HepG2 (cell line): ENCODE data around the gene RASA3. TPM values are rescaled to one million over a fixed set of nuclear protein-coding genes. Genes with fewer than 3 reads are reported as not detected.

Experiments
- ATAC-seq: fragments of 200-7000 bp; cut with Tn5 transposase; 3 replicates; pipeline ENCODE4 v1.9.1; 2020; ENCODE audit warnings: mild to moderate bottlenecking, moderate library complexity
- BruUV-seq: library from RNA; stranded (reverse); fragments of 400-500 nt; replicated peaks from 2 replicates; lab custom pipeline; 2021; lab: Mats Ljungman, UMichigan
- CTCF ChIA-PET: fragments of 300-600 bp; formaldehyde crosslinking; extraction: SDS; loops from one replicate; lab custom pipeline; 2021; ENCODE audit warnings: low total read pairs, inconsistent platforms, low intra/inter-chr PET ratio; lab: Yijun Ruan, JAX
- POLR2A ChIA-PET: fragments of 350-600 bp; sonication (Branson Sonifier 250); formaldehyde crosslinking; loops from one replicate; lab custom pipeline; 2020; ENCODE audit warnings: antibody characterized with exemption, inconsistent platforms; lab: Yijun Ruan, JAX
- DNase-seq: peaks from one replicate; pipeline ENCODE4 v3.0.0-alpha.2; 2015; ENCODE audit warnings: low spot score
- FAIRE-seq: peaks from 3 replicates; lab custom pipeline; 2011; peaks lifted over from hg19 to GRCh38; lab: Jason Lieb, UNC
- H2AFZ ChIP-seq: one replicate; pipeline ENCODE4 v1.6.1; 2011; ENCODE audit warnings: low read length, inconsistent platforms
- H3K27ac ChIP-seq: fragments of 300-600 bp; 3 replicates; pipeline ENCODE4 v1.8.0; 2011; ENCODE audit warnings: mixed run types, mild to moderate bottlenecking, mixed read lengths, low read length, inconsistent platforms; ENCODE audit not compliant: insufficient read depth; ENCODE audit errors: extremely low read length
- H3K27me3 ChIP-seq, 2 experiments: fragments of 200-600 bp in 1 of 2; 2 replicates in 1 of 2; 3 replicates in 1 of 2; pipeline versions ENCODE4 v1.6.0 to v1.8.0; 2011; ENCODE audit warnings: low read length in 2 of 2, mild to moderate bottlenecking in 2 of 2, moderate library complexity in 2 of 2, inconsistent platforms in 1 of 2; ENCODE audit not compliant: insufficient read depth in 2 of 2, control insufficient read depth in 1 of 2
- H3K36me3 ChIP-seq, 2 experiments: fragments of 200-600 bp in 1 of 2; replicated peaks in 1 of 2; 2 replicates in 1 of 2; 3 replicates in 1 of 2; pipeline versions ENCODE4 v1.5.1 to v1.8.0; 2011; ENCODE audit warnings: low read length in 2 of 2, inconsistent platforms in 1 of 2; ENCODE audit not compliant: insufficient read depth in 2 of 2, control insufficient read depth in 1 of 2
- H3K4me1 ChIP-seq: 2 replicates; pipeline ENCODE4 v1.5.1; 2012; ENCODE audit warnings: low read length, inconsistent platforms; ENCODE audit not compliant: insufficient read depth
- H3K4me2 ChIP-seq: 2 replicates; pipeline ENCODE4 v1.6.0; 2011; ENCODE audit warnings: low read depth, low read length, inconsistent platforms
- H3K4me3 ChIP-seq, 3 experiments: fragments of 200-600 bp in 1 of 3; sonication (generic), shearing (Covaris generic) in 1 of 3; replicated peaks in 1 of 3; 2 replicates each; pipeline ENCODE4 v1.5.1; 2011 to 2016; ENCODE audit warnings: low read length in 3 of 3, inconsistent platforms in 2 of 3, low read depth in 2 of 3, mild to moderate bottlenecking in 2 of 3, control low read depth in 1 of 3, mixed read lengths in 1 of 3; ENCODE audit not compliant: insufficient read depth in 1 of 3
- H3K79me2 ChIP-seq: one replicate; pipeline ENCODE4 v1.6.1; 2011; ENCODE audit warnings: low read length, inconsistent platforms; ENCODE audit not compliant: insufficient read depth
- H3K9ac ChIP-seq: 2 replicates; pipeline ENCODE4 v1.6.0; 2011; ENCODE audit warnings: mild to moderate bottlenecking, low read depth, low read length, inconsistent platforms; ENCODE audit not compliant: insufficient read depth
- H3K9me3 ChIP-seq: 2 replicates; pipeline ENCODE4 v1.5.1; 2012; ENCODE audit warnings: mild to moderate bottlenecking, low read length
- H4K20me1 ChIP-seq: 2 replicates; pipeline ENCODE4 v1.6.0; 2011; ENCODE audit warnings: inconsistent platforms, mild to moderate bottlenecking, low read length, moderate library complexity; ENCODE audit not compliant: insufficient read depth
- LCORL ChIP-seq, 2 experiments: fragments of 450-650 bp in 1 of 2; sonication (generic) in 1 of 2; formaldehyde crosslinking in 1 of 2; IDR thresholded peaks; 2 replicates each; pipeline versions ENCODE4 v1.5.0 to v1.6.1; 2017 to 2020; ENCODE audit warnings: antibody characterized with exemption in 1 of 2, missing genetic modification reagents in 1 of 2
- SOX13 ChIP-seq, 3 experiments: fragments of 450-650 bp in 1 of 3; sonication (generic) in 1 of 3; formaldehyde crosslinking in 1 of 3; IDR thresholded peaks in 2 of 3; conservative IDR thresholded peaks in 1 of 3; 2 replicates each; pipeline versions ENCODE4 v1.5.0 to v1.6.1; 2016 to 2020; ENCODE audit warnings: antibody characterized with exemption in 1 of 3, mild to moderate bottlenecking in 1 of 3, missing compliant biosample characterization in 1 of 3, missing genetic modification reagents in 1 of 3, moderate library complexity in 1 of 3
- ZFP62 ChIP-seq: sonication (generic); formaldehyde crosslinking; IDR thresholded peaks from 2 replicates; pipeline ENCODE4 v1.4.0; 2020; ENCODE audit warnings: missing genetic modification reagents
- ZNF724P ChIP-seq: sonication (generic); formaldehyde crosslinking; IDR thresholded peaks from 2 replicates; pipeline ENCODE4 v1.8.0; 2022; ENCODE audit warnings: missing genetic modification reagents, borderline replicate concordance
- ZSCAN29 ChIP-seq: sonication (generic); formaldehyde crosslinking; conservative IDR thresholded peaks from 2 replicates; pipeline ENCODE4 v1.4.0; 2020; ENCODE audit warnings: mild to moderate bottlenecking, missing genetic modification reagents
- WGBS: methylation state at CpG from one replicate; pipeline ENCODE4 v1.1.6; 2017; ENCODE audit warnings: low lambda C conversion rate; 5-methylcytosine and 5-hydroxymethylcytosine counted together
- in situ Hi-C: cut with HindIII; loops from 2 replicates; pipeline ENCODE4 v1.10.0; 2017; ENCODE audit warnings: low pct_unique_long_range_greater_than_20kb; ENCODE audit not compliant: extremely low pct_ligation_motif_present
- intact Hi-C: fragments of 100-400 bp; cut with micrococcal nuclease; formaldehyde crosslinking; loops from one replicate; pipeline ENCODE4 v1.10.0; 2022; ENCODE audit not compliant: unreplicated experiment
- polyA plus RNA-seq, 8 experiments: library from polyadenylated mRNA; depleted of rRNA in 3 of 8; stranded (reverse) in 7 of 8; unstranded in 1 of 8; fragments of >200 nt; fragmentation: Illumina TruSeq in 4 of 8; extraction: Trizol in 4 of 8; gene quantifications; 2 replicates each; pipeline versions ENCODE4 v1.2.1 to v1.2.3, GENCODE V29; 2011 to 2016; ENCODE audit warnings: low read depth in 4 of 8, missing spikeins in 1 of 8, mixed read lengths in 1 of 8; ENCODE audit not compliant: insufficient read depth in 1 of 8
- total RNA-seq, 5 experiments: library from RNA; depleted of rRNA; stranded (reverse); fragments of >200 nt; fragmentation: Illumina TruSeq; extraction: Trizol; gene quantifications; 2 replicates each; pipeline ENCODE4 v1.2.3, GENCODE V29; 2016; ENCODE audit warnings: low read depth in 1 of 5
- TF ChIP-seq, protein P1 (sequence below): sonication (generic); formaldehyde crosslinking; IDR thresholded peaks from 2 replicates; pipeline ENCODE4 v1.8.0; 2022; ENCODE audit warnings: missing genetic modification reagents, mild to moderate bottlenecking, inconsistent platforms, borderline replicate concordance
- TF ChIP-seq, protein P2 (sequence below): sonication (generic); formaldehyde crosslinking; IDR thresholded peaks from 2 replicates; pipeline ENCODE4 v1.5.0; 2020; ENCODE audit warnings: mild to moderate bottlenecking, missing genetic modification reagents
- TF ChIP-seq, protein P3 (sequence below): sonication (generic); formaldehyde crosslinking; IDR thresholded peaks from 2 replicates; pipeline ENCODE4 v1.4.0; 2020; ENCODE audit warnings: missing genetic modification reagents
- TF ChIP-seq, protein P4 (sequence below): sonication (generic); formaldehyde crosslinking; IDR thresholded peaks from 2 replicates; pipeline ENCODE4 v1.4.0; 2020; ENCODE audit warnings: mild to moderate bottlenecking, missing genetic modification reagents

RASA3 gene
- total and polyA plus RNA-seq, 2 of the 13 experiments (the other 11 are each of a cell fraction or from before 2014, with no cell fraction given), result 0.05 TPM; not detected in 1

DNA sequence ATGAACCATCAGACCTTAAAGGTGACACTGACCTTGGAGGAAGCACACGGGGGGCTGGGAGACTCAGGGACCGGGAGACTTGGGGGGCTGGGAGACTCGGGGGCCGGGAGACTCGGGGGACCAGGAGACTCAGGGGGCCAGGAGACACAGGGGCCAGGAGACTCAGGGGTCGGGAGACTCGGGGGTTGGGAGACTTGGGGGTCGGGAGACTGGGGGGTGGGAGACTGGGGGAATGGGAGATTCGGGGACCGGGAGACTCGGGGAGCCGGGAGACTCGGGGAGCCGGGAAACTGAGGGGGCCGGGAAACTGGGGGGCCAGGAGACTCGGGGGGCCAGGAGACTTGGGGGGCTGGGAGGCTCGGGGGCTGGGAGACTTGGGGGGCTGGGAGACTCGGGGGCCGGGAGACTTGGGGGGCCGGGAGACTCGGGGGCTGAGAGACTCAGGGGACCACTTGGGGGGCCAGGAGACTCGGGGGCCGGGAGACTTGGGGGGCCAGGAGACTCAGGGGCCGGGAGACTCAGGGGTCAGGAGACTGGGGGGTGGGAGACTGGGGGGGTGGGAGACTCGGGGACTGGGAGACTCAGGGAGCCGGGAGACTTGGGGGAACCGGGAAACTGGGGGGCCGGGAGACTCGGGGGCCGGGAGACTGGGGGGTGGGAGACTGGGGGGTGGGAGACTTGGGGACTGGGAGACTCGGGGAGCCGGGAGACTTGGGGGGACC lies 62.9 kb downstream of the RASA3 start (continued):
- TF ChIP-seq, protein P1, sequence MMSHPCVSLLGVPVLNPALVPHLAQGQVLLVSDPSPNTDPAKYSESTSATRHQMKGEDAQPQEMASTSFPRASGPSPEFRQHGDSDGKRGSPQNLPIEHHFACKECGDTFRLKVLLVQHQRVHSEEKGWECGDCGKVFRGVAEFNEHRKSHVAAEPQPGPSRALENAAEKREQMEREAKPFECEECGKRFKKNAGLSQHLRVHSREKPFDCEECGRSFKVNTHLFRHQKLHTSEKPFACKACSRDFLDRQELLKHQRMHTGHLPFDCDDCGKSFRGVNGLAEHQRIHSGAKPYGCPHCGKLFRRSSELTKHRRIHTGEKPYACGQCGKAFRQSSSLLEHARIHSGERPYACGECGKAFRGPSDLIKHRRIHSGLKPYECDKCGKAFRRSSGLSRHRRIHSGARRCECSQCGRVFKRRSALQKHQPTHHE (CRISPR knock-in tag), result no peak

DNA sequence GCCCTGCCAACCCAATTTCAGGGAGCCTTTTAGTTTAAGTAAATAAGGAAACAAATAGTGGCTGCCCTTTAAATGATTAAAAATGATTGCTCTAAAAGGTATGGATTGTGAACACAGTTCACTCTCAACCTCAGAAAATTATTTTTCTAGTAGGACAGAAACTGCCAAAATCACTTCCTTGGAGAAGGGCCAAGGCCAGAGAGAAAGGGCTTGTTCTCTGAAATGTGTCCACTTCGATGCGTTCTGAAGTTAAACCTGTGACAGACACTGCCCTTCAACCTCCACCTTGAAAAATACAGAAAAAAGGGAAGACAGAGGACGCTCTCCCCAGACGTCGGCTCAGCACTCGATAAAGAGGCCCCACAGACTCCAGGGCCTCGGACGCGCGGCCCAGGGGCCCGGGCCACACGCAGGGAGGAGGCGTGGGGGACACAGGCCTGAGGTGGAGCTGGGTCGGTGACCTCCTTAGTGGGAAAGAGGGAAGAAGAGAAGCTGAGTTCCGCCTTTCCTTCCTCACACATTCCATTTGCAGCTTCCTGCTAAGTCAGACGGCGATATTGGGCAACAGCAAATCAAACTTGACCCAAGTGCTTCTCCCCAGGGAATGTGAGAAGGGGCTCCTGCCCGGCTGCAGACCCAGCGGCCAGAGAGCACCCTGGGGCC lies 63.6 kb downstream of the RASA3 start:
- Histone ChIP-seq H3K27ac (no peak overlapping the region), H2AFZ (no peak overlapping the region), H3K27me3 (peaks cover 8 to 54% of the 10 kb centered on the region in 2 experiments), H3K9ac (no peak overlapping the region), H3K4me1 (peaks cover 18% of the 10 kb centered on the region), H3K4me2 (no peak overlapping the region), H4K20me1 (no peaks in the 10 kb centered on the region), H3K4me3 (no peak overlapping the region), H3K79me2 (no peaks in the 10 kb centered on the region), H3K9me3 (no peaks in the 10 kb centered on the region), H3K36me3 (no peaks in the 10 kb centered on the region)
- CTCF ChIA-PET, result no interaction called here
- 28% methylated on average over 19 of the region's 19 CpGs for WGBS
- in situ Hi-C loops, result no loop called here
- POLR2A ChIA-PET, result no interaction called here
- ATAC-seq (no peak), DNase-seq (no peak), FAIRE-seq (no peak)
- intact Hi-C loops, result no loop called here
- no TSS peak for BruUV-seq
- TF ChIP-seq, protein P2, sequence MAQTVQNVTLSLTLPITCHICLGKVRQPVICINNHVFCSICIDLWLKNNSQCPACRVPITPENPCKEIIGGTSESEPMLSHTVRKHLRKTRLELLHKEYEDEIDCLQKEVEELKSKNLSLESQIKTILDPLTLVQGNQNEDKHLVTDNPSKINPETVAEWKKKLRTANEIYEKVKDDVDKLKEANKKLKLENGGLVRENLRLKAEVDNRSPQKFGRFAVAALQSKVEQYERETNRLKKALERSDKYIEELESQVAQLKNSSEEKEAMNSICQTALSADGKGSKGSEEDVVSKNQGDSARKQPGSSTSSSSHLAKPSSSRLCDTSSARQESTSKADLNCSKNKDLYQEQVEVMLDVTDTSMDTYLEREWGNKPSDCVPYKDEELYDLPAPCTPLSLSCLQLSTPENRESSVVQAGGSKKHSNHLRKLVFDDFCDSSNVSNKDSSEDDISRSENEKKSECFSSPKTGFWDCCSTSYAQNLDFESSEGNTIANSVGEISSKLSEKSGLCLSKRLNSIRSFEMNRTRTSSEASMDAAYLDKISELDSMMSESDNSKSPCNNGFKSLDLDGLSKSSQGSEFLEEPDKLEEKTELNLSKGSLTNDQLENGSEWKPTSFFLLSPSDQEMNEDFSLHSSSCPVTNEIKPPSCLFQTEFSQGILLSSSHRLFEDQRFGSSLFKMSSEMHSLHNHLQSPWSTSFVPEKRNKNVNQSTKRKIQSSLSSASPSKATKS (CRISPR knock-in tag), result no peak
- TF ChIP-seq ZSCAN29 (CRISPR knock-in tag), result no peak
- no peak for TF ChIP-seq LCORL (IDR thresholded peaks at IDR 0.05)
- no peak for TF ChIP-seq LCORL (CRISPR knock-in tag; IDR thresholded peaks at IDR 0.05)
- no peak for TF ChIP-seq ZFP62 (CRISPR knock-in tag)
- TF ChIP-seq, protein P3, sequence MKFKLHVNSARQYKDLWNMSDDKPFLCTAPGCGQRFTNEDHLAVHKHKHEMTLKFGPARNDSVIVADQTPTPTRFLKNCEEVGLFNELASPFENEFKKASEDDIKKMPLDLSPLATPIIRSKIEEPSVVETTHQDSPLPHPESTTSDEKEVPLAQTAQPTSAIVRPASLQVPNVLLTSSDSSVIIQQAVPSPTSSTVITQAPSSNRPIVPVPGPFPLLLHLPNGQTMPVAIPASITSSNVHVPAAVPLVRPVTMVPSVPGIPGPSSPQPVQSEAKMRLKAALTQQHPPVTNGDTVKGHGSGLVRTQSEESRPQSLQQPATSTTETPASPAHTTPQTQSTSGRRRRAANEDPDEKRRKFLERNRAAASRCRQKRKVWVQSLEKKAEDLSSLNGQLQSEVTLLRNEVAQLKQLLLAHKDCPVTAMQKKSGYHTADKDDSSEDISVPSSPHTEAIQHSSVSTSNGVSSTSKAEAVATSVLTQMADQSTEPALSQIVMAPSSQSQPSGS, result no peak
- TF ChIP-seq SOX13 (IDR thresholded peaks at IDR 0.05), result no peak
- TF ChIP-seq SOX13 (CRISPR knock-in tag; conservative IDR thresholded peaks at IDR 0.05 in 1 of 2, IDR thresholded peaks at IDR 0.05 in 1 of 2), result no peak
- TF ChIP-seq ZNF724P, result no peak
- TF ChIP-seq, protein P4, sequence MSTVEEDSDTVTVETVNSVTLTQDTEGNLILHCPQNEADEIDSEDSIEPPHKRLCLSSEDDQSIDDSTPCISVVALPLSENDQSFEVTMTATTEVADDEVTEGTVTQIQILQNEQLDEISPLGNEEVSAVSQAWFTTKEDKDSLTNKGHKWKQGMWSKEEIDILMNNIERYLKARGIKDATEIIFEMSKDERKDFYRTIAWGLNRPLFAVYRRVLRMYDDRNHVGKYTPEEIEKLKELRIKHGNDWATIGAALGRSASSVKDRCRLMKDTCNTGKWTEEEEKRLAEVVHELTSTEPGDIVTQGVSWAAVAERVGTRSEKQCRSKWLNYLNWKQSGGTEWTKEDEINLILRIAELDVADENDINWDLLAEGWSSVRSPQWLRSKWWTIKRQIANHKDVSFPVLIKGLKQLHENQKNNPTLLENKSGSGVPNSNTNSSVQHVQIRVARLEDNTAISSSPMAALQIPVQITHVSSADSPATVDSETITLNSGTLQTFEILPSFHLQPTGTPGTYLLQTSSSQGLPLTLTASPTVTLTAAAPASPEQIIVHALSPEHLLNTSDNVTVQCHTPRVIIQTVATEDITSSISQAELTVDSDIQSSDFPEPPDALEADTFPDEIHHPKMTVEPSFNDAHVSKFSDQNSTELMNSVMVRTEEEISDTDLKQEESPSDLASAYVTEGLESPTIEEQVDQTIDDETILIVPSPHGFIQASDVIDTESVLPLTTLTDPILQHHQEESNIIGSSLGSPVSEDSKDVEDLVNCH (CRISPR knock-in tag), result no peak
- TF ChIP-seq, protein P1 (CRISPR knock-in tag), result no peak
